Effector memory CD4-positive, alpha-beta T cell (primary cell): ENCODE results near the gene FICD.
"Not testable (repeated sequence)": the region's sequence is repeated elsewhere in the genome, so short reads cannot be mapped to it uniquely, and the experiment has no call there.

Experiments
- DNase-seq, 3 donors: peaks; one replicate each; pipeline ENCODE4 v3.0.0-alpha.2; 2020
- H3K27ac ChIP-seq: 2 replicates; pipeline ENCODE4 v1.7.0; 2013; ENCODE audit warnings: mild to moderate bottlenecking, low read length, moderate library complexity; ENCODE audit not compliant: insufficient read depth, poor library complexity, severe bottlenecking
- H3K27me3 ChIP-seq: replicated peaks from 2 replicates; pipeline ENCODE4 v1.7.0; 2013; ENCODE audit warnings: mild to moderate bottlenecking, low read length; ENCODE audit not compliant: insufficient read depth, control insufficient read depth, poor library complexity, severe bottlenecking
- H3K36me3 ChIP-seq: 2 replicates; pipeline ENCODE4 v1.7.0; 2013; ENCODE audit warnings: mild to moderate bottlenecking, low read length, moderate library complexity; ENCODE audit not compliant: control insufficient read depth, insufficient read depth
- H3K4me1 ChIP-seq: 2 replicates; pipeline ENCODE4 v1.7.0; 2013; ENCODE audit warnings: low read length, mild to moderate bottlenecking; ENCODE audit not compliant: control insufficient read depth, insufficient read depth, poor library complexity, severe bottlenecking
- H3K4me3 ChIP-seq: 2 replicates; pipeline ENCODE4 v1.7.0; 2013; ENCODE audit warnings: low read length, low read depth, mild to moderate bottlenecking; ENCODE audit not compliant: insufficient read depth, poor library complexity, severe bottlenecking
- H3K9me3 ChIP-seq: 2 replicates; pipeline ENCODE4 v1.7.0; 2013; ENCODE audit warnings: mild to moderate bottlenecking, low read length, moderate library complexity; ENCODE audit not compliant: control insufficient read depth

The FICD gene

GRCh38 chr12:108482717-108483212, 32.3 kb upstream of the FICD start:
- Histone ChIP-seq H3K27ac (no peak overlapping the region), H3K36me3 (no peaks in the 10 kb centered on the region), H3K4me1 (no peaks in the 10 kb centered on the region), H3K4me3 (no peak overlapping the region), H3K9me3 (no peaks in the 10 kb centered on the region), H3K27me3 (no peaks in the 10 kb centered on the region)
- no peak for DNase-seq

GRCh38 chr12:108483213-108484059, 31.6 kb upstream of the FICD start:
- no peaks in the 10 kb centered on the region for H3K36me3 ChIP-seq
- no peak overlapping the region for H3K27ac ChIP-seq
- H3K27me3 ChIP-seq, result no peaks in the 10 kb centered on the region
- DNase-seq, result no peak
- H3K4me1 ChIP-seq, result no peaks in the 10 kb centered on the region
- no peaks in the 10 kb centered on the region for H3K9me3 ChIP-seq
- H3K4me3 ChIP-seq, result no peak overlapping the region

- H3K4me1 ChIP-seq, result no peaks in the 10 kb centered on the region
- no peaks in the 10 kb centered on the region for H3K27me3 ChIP-seq
- H3K27ac ChIP-seq, result no peak overlapping the region
- H3K4me3 ChIP-seq, result no peak overlapping the region
- H3K36me3 ChIP-seq, result no peaks in the 10 kb centered on the region
- no peaks in the 10 kb centered on the region for H3K9me3 ChIP-seq
- DNase-seq, result no peak
Measured at GRCh38 chr12:108484431-108484830, 30.6 kb upstream of the FICD start.

- no peak for DNase-seq
Measured at GRCh38 chr12:108484845-108485244, 30.2 kb upstream of the FICD start.

GRCh38 chr12:108485371-108485770, 29.7 kb upstream of the FICD start:
- H3K4me1 ChIP-seq, H3K36me3 ChIP-seq, H3K27me3 ChIP-seq, H3K4me3 ChIP-seq, DNase-seq, H3K27ac ChIP-seq, H3K9me3 ChIP-seq: not testable (repeated sequence)

More at GRCh38 chr12:108484845-108485244, 30.2 kb upstream of the FICD start:
- Histone ChIP-seq H3K9me3 (no peaks in the 10 kb centered on the region), H3K27ac (no peak overlapping the region), H3K27me3 (no peaks in the 10 kb centered on the region), H3K36me3 (no peaks in the 10 kb centered on the region), H3K4me1 (no peaks in the 10 kb centered on the region), H3K4me3 (no peak overlapping the region)

- not testable (repeated sequence) for H3K27ac ChIP-seq, H3K36me3 ChIP-seq, H3K27me3 ChIP-seq, DNase-seq, H3K4me1 ChIP-seq, H3K9me3 ChIP-seq, H3K4me3 ChIP-seq
Measured at GRCh38 chr12:108487029-108487428, 28.0 kb upstream of the FICD start.

GRCh38 chr12:108491256-108491655, 23.8 kb upstream of the FICD start:
- no peak for DNase-seq
- no peaks in the 10 kb centered on the region for H3K36me3 ChIP-seq
- H3K9me3 ChIP-seq, result no peaks in the 10 kb centered on the region
- no peaks in the 10 kb centered on the region for H3K4me1 ChIP-seq
- H3K27ac ChIP-seq, result no peak overlapping the region
- peaks cover under 1% of the 10 kb centered on the region for H3K27me3 ChIP-seq
- no peak overlapping the region for H3K4me3 ChIP-seq

- Histone ChIP-seq H3K4me1 (no peaks in the 10 kb centered on the region), H3K9me3 (no peaks in the 10 kb centered on the region), H3K27ac (no peak overlapping the region), H3K4me3 (no peak overlapping the region), H3K36me3 (no peaks in the 10 kb centered on the region), H3K27me3 (peaks cover 5% of the 10 kb centered on the region)
- DNase-seq, result no peak
Measured at GRCh38 chr12:108495054-108495453, 20.0 kb upstream of the FICD start.

GRCh38 chr12:108495823-108496579, 19.1 kb upstream of the FICD start:
- no peak overlapping the region for H3K27ac ChIP-seq
- no peak for DNase-seq
- H3K9me3 ChIP-seq, result no peaks in the 10 kb centered on the region
- no peak overlapping the region for H3K4me3 ChIP-seq
- no peaks in the 10 kb centered on the region for H3K4me1 ChIP-seq
- no peaks in the 10 kb centered on the region for H3K36me3 ChIP-seq
- peaks cover 5% of the 10 kb centered on the region for H3K27me3 ChIP-seq

GRCh38 chr12:108498136-108498535, 16.9 kb upstream of the FICD start:
- Histone ChIP-seq H3K27ac (no peak overlapping the region), H3K9me3 (peaks cover 4% of the 10 kb centered on the region), H3K4me3 (no peak overlapping the region), H3K4me1 (no peaks in the 10 kb centered on the region), H3K36me3 (no peaks in the 10 kb centered on the region), H3K27me3 (peaks cover 5% of the 10 kb centered on the region)
- no peak for DNase-seq
